Gastrocnemius medialis (tissue), 4 donors: ENCODE data around the gene LGMN. TPM values are rescaled to one million over a fixed set of nuclear protein-coding genes. Genes with fewer than 3 reads are reported as not detected.

Experiments used
- ATAC-seq, 2 donors: fragments of 150-250 bp; one replicate each; pipeline ENCODE4 v1.9.1; 2016
- DNase-seq, 2 donors: peaks; one replicate each; pipeline ENCODE4 v3.0.0-alpha.2; 2019
- H3K27ac ChIP-seq, 4 donors: fragments of 200-600 bp; sonication (generic); 1 replicate in 1 of 4; 2 replicates in 3 of 4; pipeline ENCODE4 v1.5.1; 2016 to 2018; ENCODE audit warnings: mild to moderate bottlenecking in 2 of 4, moderate library complexity in 1 of 4
- H3K27me3 ChIP-seq, 3 donors: fragments of 200-600 bp; sonication (generic) in 2 of 3; 1 replicate in 1 of 3; 2 replicates in 2 of 3; pipeline versions ENCODE4 v1.5.1 to v1.6.0; 2016 to 2019; ENCODE audit warnings: mild to moderate bottlenecking in 1 of 3, moderate library complexity in 1 of 3
- H3K36me3 ChIP-seq, 2 donors: fragments of 200-600 bp; sonication (generic) in 1 of 2; one replicate each; pipeline ENCODE4 v1.5.1; 2017 to 2018
- H3K4me1 ChIP-seq, 2 donors: fragments of 200-600 bp; sonication (generic) in 1 of 2; one replicate each; pipeline ENCODE4 v1.5.1; 2016 to 2017; ENCODE audit warnings: mild to moderate bottlenecking in 2 of 2
- H3K4me3 ChIP-seq, 4 donors: fragments of 200-600 bp; sonication (generic) in 3 of 4; 1 replicate in 1 of 4; 2 replicates in 3 of 4; pipeline ENCODE4 v1.5.1; 2016 to 2019; ENCODE audit warnings: mild to moderate bottlenecking in 2 of 4
- H3K9me3 ChIP-seq, 3 donors: fragments of 200-600 bp; sonication (generic) in 2 of 3; 1 replicate in 1 of 3; 2 replicates in 2 of 3; pipeline ENCODE4 v1.5.1; 2016 to 2019
- CTCF ChIP-seq, 5 experiments: fragments of 450-650 bp in 3 of 5; fragments of 200-600 bp in 2 of 5; sonication (generic) in 2 of 5; IDR thresholded peaks in 4 of 5; conservative IDR thresholded peaks in 1 of 5; 1 replicate in 4 of 5; 2 replicates in 1 of 5; pipeline ENCODE4 v1.5.1; 2016 to 2019; ENCODE audit warnings: antibody characterized with exemption in 5 of 5, mild to moderate bottlenecking in 3 of 5, moderate library complexity in 3 of 5
- POLR2A ChIP-seq, 2 donors: fragments of 450-650 bp; IDR thresholded peaks; one replicate each; pipeline ENCODE4 v1.6.1; 2017; ENCODE audit warnings: antibody characterized with exemption in 2 of 2, mild to moderate bottlenecking in 2 of 2, moderate library complexity in 2 of 2
- in situ Hi-C, 4 donors: fragments of 200-750 bp; cut with MboI; loops; one replicate each; pipeline versions ENCODE4 v1.15.0 to v1.8.0; 2017; ENCODE audit warnings: low sequenced_read_pairs in 4 of 4
- intact Hi-C: fragments of 100-400 bp; cut with DNase I; formaldehyde crosslinking; loops from one replicate; pipeline ENCODE4 v1.15.1; 2023; ENCODE audit warnings: low total_unique reads
- total RNA-seq, 4 donors: library from RNA; depleted of rRNA; stranded (reverse); fragments of >200 nt; gene quantifications; one replicate each; pipeline versions ENCODE4 v1.1.0 to v1.2.3, GENCODE V29; 2016

The LGMN gene
- total RNA-seq, 4 donors from 2014 or later: 53.5 to 78.5 (median 62.8) TPM

DNA sequence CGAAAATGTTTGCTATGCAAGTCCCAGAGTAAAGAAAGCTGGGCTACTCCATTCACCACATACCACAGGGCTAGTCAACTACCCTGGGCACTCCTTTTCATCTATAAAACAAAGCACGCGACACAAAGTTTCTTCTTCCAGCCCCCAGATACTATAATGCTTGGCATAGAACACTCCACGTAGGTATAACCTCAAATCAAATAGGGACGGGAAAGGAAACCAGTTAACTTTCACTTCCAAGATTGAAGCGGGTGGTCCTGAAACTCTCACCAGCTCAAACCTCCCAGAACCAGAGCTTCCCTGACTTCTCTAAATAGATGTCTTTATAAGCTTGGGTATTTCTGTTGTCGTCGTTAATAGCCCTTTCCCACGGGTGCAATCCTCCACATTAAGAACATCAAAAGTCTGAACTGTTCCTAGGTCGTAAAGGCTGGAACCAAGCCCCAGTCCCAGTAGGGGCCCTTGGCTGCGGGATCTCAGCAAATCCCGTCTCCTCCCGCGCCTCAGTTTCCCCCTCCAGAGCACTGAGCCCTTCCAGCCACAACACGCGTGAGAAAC, 647 bp downstream of the LGMN start:
- TF ChIP-seq CTCF (IDR thresholded peaks at IDR 0.05 in 4 of 5, conservative IDR thresholded peaks at IDR 0.05 in 1 of 5) (no peak), POLR2A (IDR thresholded peaks at IDR 0.05) (no peak)
- H3K9me3 ChIP-seq: no peaks in the 10 kb centered on the region
- H3K27me3 ChIP-seq: no peaks in the 10 kb centered on the region
- ATAC-seq (peak; percentile 17 to 19), DNase-seq (no peak)
- H3K36me3 ChIP-seq: no peaks in the 10 kb centered on the region
- peak overlapping the region; percentile 67 to 99 (median 90) for H3K4me3 ChIP-seq
- peak overlapping the region; percentile 86 to 98 (median 90) for H3K27ac ChIP-seq
- intact Hi-C loops: loop anchor here (1.0 to 10.0 kb wide), 5 partner anchors 35 to 585 kb away; partner anchors contain the start of genes BTBD7, GOLGA5, GON7 and LYSET
- in situ Hi-C loops: loop anchor here in 1 of 4 donors (5.0 kb wide), 1 partner anchor 45 kb away; the partner anchor contains the start of gene GOLGA5
- H3K4me1 ChIP-seq: peaks cover 8 to 13% of the 10 kb centered on the region in 2 donors

GRCh38 chr14:92744198-92744597, 4.2 kb downstream of the LGMN start:
- no peak for ATAC-seq
- Histone ChIP-seq H3K27ac (no peak overlapping the region), H3K36me3 (no peaks in the 10 kb centered on the region), H3K4me3 (no peak overlapping the region), H3K9me3 (no peaks in the 10 kb centered on the region), H3K4me1 (peaks cover 8 to 13% of the 10 kb centered on the region in 2 donors), H3K27me3 (no peaks in the 10 kb centered on the region)
- TF ChIP-seq CTCF (IDR thresholded peaks at IDR 0.05 in 4 of 5, conservative IDR thresholded peaks at IDR 0.05 in 1 of 5) (no peak), POLR2A (IDR thresholded peaks at IDR 0.05) (no peak)
- DNase-seq: no peak
- in situ Hi-C loops: no loop called here
- intact Hi-C loops: loop anchor here (10.0 kb wide), 1 partner anchor 441 kb away; the partner anchor contains the start of genes LYSET and MOAP1

- Histone ChIP-seq H3K27ac (no peak overlapping the region), H3K4me1 (no peaks in the 10 kb centered on the region), H3K9me3 (no peaks in the 10 kb centered on the region), H3K27me3 (no peaks in the 10 kb centered on the region), H3K36me3 (no peaks in the 10 kb centered on the region), H3K4me3 (no peak overlapping the region)
- in situ Hi-C loops: no loop called here
- intact Hi-C loops: loop anchor here (10.0 kb wide), 1 partner anchor 444 kb away; the partner anchor contains the start of genes LYSET and MOAP1
- ATAC-seq (no peak), DNase-seq (no peak)
- TF ChIP-seq POLR2A (IDR thresholded peaks at IDR 0.05): no peak
- no peak for TF ChIP-seq CTCF (IDR thresholded peaks at IDR 0.05 in 4 of 5, conservative IDR thresholded peaks at IDR 0.05 in 1 of 5)
Measured at GRCh38 chr14:92740440-92740839, 8.0 kb downstream of the LGMN start.

DNA sequence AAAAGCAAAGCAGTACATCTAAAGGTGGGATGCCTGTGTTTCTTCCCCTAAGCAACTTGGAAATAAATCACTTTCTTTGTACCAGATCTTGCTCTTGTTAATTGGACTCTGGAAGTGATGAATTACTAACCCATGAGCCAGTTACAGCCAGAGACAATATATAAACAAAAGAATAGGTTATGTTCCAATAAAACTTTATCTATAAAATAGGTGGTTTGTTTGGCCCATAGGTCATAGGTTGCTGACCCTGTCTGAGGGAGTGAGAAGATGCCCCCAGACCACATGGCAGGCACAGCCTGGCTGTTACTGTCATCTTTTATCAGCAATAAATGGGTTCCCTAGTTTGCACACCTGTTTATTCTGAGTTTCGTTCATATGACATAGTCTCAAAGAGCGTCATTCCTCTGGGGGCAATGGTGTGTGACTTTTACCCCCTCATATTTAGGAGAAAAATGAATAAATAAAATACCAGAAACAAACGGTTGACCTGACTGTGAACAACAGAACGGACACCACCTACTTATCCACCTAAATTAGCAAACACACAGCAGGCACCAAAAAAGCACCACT, 10.7 kb downstream of the LGMN start:
- Histone ChIP-seq H3K27ac (no peak overlapping the region), H3K36me3 (peaks cover 0 to 1% of the 10 kb centered on the region in 2 donors), H3K4me3 (no peak overlapping the region), H3K4me1 (no peaks in the 10 kb centered on the region), H3K27me3 (no peaks in the 10 kb centered on the region), H3K9me3 (no peaks in the 10 kb centered on the region)
- DNase-seq (no peak), ATAC-seq (no peak)
- intact Hi-C loops (no loop called here), in situ Hi-C loops (no loop called here)
- TF ChIP-seq CTCF (IDR thresholded peaks at IDR 0.05 in 4 of 5, conservative IDR thresholded peaks at IDR 0.05 in 1 of 5) (no peak), POLR2A (IDR thresholded peaks at IDR 0.05) (no peak)
